ENCODE results near the gene GALNT1.

DNA sequence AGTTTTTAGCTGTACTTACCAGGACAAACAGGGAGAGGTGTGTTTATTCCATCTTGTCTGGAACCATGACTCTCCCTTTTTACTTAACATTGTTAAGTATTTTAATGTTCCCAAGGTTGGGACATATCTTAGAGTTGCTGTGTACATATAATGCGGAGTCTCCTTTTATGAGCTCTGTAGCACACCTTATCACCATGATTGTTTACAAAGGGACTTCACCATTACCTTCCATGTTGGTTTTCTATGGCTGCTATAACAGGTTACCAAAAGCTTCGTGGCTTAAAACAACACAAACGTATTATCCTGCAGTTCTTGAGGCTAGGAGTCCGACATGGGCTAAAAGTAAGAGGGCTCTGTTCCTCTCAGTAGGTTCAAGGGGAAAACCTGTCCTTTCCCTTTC, 164.3 kb downstream of the GALNT1 start:
- TF ChIP-seq, protein P1, sequence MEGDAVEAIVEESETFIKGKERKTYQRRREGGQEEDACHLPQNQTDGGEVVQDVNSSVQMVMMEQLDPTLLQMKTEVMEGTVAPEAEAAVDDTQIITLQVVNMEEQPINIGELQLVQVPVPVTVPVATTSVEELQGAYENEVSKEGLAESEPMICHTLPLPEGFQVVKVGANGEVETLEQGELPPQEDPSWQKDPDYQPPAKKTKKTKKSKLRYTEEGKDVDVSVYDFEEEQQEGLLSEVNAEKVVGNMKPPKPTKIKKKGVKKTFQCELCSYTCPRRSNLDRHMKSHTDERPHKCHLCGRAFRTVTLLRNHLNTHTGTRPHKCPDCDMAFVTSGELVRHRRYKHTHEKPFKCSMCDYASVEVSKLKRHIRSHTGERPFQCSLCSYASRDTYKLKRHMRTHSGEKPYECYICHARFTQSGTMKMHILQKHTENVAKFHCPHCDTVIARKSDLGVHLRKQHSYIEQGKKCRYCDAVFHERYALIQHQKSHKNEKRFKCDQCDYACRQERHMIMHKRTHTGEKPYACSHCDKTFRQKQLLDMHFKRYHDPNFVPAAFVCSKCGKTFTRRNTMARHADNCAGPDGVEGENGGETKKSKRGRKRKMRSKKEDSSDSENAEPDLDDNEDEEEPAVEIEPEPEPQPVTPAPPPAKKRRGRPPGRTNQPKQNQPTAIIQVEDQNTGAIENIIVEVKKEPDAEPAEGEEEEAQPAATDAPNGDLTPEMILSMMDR (optimal IDR thresholded peaks at IDR 0.05 in 1 of 3, IDR thresholded peaks at IDR 0.05 in 1 of 3, conservative IDR thresholded peaks at IDR 0.05 in 1 of 3; ENCODE audit: extremely low read depth in 1 of 3, insufficient read depth in 2 of 3, low read length in 3 of 3) = no peak
- no peak for TF ChIP-seq EZH2 (IDR thresholded peaks at IDR 0.05; ENCODE audit: low read length)

Measured in keratinocyte (primary cell).